HFFc6 (cell line): ENCODE data around the gene SH2D3C. TPM values are rescaled to one million over a fixed set of nuclear protein-coding genes. Genes with fewer than 3 reads are reported as not detected.

Experiments
- DNase-seq: peaks from one replicate; pipeline ENCODE4 v3.0.0-alpha.2; 2018
- H3K27ac Mint-ChIP-seq: 2 replicates; pipeline ENCODE4 v1.8.0; 2020; ENCODE audit warnings: mild to moderate bottlenecking, mixed read lengths
- H3K27me3 Mint-ChIP-seq: 2 replicates; pipeline ENCODE4 v1.8.0; 2021; ENCODE audit warnings: mild to moderate bottlenecking, moderate library complexity, mixed read lengths; ENCODE audit not compliant: insufficient read depth
- H3K36me3 Mint-ChIP-seq: 2 replicates; pipeline ENCODE4 v1.8.0; 2021; ENCODE audit warnings: low read depth, mixed read lengths
- H3K4me1 Mint-ChIP-seq: 2 replicates; pipeline ENCODE4 v1.8.0; 2020; ENCODE audit warnings: low read depth, mixed read lengths
- H3K4me3 Mint-ChIP-seq: 2 replicates; pipeline ENCODE4 v1.8.0; 2020; ENCODE audit warnings: mild to moderate bottlenecking, moderate library complexity, mixed read lengths
- H3K9me3 Mint-ChIP-seq: 2 replicates; pipeline ENCODE4 v1.8.0; 2020; ENCODE audit warnings: mild to moderate bottlenecking, mixed read lengths
- total RNA-seq, 6 experiments: library from RNA; stranded (reverse); fragmentation: NEBNext Ultra II Directional; extraction: Animal tissue kit (Norgen Biotek cat#: 25700); gene quantifications; 2 replicates in 1 of 6; 3 replicates in 5 of 6; pipeline ENCODE4 v1.2.3, GENCODE V29; 2021
- TF ChIP-seq, protein P1 (sequence below): fragments of 200-600 bp; sonication (generic); IDR thresholded peaks from 2 replicates; pipeline ENCODE4 v1.5.0; 2021; ENCODE audit warnings: antibody characterized with exemption, mild to moderate bottlenecking

SH2D3C gene
- total RNA-seq, 6 experiments from 2014 or later: not detected

DNA sequence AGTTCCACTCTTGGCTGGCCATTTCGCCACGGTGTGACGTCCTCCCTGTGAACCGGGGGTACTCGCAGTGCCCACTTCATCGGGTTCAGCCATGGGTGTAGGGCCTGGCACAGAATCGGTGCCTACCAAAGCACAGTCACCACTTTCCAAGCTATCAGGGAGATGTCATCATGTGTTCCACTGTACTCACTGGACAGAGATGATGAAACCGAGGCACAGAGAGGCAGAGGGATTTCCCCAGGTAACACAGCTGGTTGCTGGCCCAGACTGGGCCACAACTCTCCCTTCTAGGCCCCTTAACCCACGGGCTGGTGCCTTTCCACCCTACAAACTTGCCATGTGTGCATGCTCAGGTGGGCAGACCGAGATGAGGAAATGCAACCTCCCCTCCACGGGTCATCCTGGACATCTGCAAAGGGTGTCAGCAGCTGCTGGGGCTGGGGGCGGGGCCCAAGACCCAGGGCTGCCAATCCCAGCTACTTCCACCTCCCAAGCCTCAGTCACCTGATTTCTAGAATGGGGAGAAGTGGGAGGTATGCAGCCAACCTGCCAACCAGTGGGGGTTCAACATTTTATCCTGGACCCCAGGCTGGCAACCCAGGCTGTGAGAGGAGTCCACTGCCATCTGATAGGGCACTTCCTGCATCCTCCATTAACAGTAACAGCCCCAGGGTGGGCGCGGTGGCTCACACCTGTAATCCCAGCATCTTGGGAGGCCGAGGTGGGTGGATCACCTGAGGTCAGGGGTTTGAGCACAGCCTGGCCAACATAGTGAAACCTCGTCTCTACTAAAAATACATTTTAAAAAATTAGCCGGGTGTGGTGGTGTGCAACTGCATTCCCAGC, 893 bp upstream of the SH2D3C start:
- H3K9me3 Mint-ChIP-seq: no peaks in the 10 kb centered on the region
- no peak for DNase-seq
- no peak overlapping the region for H3K27ac Mint-ChIP-seq

DNA sequence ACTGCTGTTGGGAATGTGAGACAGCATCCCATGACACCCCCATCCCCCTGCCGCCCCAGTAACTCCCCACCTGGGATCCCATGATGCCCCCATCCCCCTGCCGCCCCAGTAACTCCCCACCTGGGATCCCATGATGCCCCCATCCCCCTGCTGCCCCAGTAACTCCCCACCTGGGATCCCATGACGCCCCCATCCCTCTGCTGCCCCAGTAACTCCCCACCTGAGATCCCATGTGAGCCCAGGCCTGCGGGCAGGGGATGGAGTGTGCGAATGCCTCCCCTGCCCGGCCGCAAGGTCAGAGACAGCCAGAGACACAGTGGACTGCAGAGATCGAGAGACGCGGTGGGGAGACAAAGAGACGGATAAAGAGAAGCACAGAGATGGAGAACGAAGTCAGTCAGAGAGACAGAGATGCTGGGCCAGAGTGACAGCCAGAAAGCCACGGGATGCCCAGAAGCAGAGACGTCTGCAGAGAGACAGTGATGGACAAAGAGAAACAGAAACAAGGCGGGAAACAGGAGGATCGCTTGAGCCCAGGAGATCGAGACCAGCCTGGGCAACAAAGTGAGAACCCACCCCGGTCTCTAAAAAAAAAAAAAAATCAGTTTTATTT, 992 bp downstream of the SH2D3C start:
- Mint-ChIP-seq H3K9me3 (no peaks in the 10 kb centered on the region), H3K27ac (no peak overlapping the region), H3K27me3 (peaks cover 21% of the 10 kb centered on the region), H3K4me1 (no peaks in the 10 kb centered on the region), H3K36me3 (no peaks in the 10 kb centered on the region), H3K4me3 (no peak overlapping the region)
- TF ChIP-seq, protein P1, sequence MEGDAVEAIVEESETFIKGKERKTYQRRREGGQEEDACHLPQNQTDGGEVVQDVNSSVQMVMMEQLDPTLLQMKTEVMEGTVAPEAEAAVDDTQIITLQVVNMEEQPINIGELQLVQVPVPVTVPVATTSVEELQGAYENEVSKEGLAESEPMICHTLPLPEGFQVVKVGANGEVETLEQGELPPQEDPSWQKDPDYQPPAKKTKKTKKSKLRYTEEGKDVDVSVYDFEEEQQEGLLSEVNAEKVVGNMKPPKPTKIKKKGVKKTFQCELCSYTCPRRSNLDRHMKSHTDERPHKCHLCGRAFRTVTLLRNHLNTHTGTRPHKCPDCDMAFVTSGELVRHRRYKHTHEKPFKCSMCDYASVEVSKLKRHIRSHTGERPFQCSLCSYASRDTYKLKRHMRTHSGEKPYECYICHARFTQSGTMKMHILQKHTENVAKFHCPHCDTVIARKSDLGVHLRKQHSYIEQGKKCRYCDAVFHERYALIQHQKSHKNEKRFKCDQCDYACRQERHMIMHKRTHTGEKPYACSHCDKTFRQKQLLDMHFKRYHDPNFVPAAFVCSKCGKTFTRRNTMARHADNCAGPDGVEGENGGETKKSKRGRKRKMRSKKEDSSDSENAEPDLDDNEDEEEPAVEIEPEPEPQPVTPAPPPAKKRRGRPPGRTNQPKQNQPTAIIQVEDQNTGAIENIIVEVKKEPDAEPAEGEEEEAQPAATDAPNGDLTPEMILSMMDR: no peak
- no peak for DNase-seq

More for the DNA sequence above, 893 bp upstream of the SH2D3C start:
- Mint-ChIP-seq H3K36me3 (no peaks in the 10 kb centered on the region), H3K4me1 (no peaks in the 10 kb centered on the region), H3K27me3 (peaks cover 13% of the 10 kb centered on the region), H3K4me3 (no peak overlapping the region)
- TF ChIP-seq, protein P1: no peak

DNA sequence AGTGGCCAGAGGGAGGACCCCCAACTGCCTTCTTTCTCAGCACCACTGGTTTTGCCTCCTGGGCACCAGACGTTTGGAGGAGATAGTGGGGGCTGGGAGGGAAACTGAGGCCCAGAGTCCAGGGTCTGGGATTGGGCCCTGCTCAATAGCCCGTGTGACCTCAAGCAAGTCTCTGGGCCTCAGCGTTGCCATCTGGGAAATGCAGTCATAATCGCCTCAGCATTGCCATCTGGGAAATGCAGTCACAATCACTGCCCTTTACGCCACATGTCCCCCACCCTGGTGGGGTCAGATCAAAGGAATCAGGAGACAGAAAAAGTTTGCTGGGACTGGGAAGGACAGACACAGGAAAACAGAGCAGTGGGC, 1.6 kb downstream of the SH2D3C start:
- H3K4me3 Mint-ChIP-seq: no peak overlapping the region
- no peaks in the 10 kb centered on the region for H3K9me3 Mint-ChIP-seq
- no peak for DNase-seq
- no peaks in the 10 kb centered on the region for H3K36me3 Mint-ChIP-seq
- TF ChIP-seq, protein P1: no peak
- H3K27ac Mint-ChIP-seq: no peak overlapping the region
- H3K4me1 Mint-ChIP-seq: no peaks in the 10 kb centered on the region
- peaks cover 21% of the 10 kb centered on the region for H3K27me3 Mint-ChIP-seq

DNA sequence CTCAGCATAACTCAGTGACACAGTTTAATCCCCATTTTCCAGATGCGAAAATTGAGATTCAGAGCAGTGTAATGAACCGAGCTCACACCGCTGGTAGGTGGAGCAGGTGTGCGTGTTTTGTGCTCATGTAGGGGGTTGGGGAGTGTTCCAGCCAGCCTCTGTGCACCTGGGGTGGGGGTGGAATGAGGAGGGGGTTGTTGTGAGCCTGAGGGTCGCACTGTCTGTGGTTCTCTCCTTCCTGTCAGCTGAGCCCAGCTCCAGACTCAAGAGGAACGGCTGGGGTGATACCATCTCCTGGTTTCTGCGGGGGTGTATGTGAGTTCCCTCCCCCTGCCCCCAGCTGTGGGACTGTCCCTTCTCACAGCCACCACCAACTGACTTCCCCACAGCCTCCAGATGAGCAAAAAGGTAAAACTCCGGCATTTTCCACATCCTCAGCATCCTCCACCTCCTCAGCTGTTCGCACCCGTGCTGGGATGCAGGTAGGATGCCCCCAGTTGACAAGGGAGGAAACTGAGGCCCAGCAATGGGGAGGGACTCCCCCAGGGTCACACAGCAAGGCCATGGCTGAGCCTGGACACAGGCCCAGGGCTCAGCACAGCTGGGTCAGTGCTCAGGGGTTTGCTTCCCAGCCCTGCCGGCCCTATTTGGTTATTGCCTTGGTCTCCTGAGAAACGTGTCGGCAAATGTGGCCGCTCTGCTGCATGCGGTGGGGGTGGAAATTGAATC, 2.1 kb downstream of the SH2D3C start:
- H3K4me3 Mint-ChIP-seq: no peak overlapping the region
- TF ChIP-seq, protein P1: no peak
- no peak overlapping the region for H3K27ac Mint-ChIP-seq
- H3K9me3 Mint-ChIP-seq: no peaks in the 10 kb centered on the region
- no peak for DNase-seq
- peaks cover 19% of the 10 kb centered on the region for H3K27me3 Mint-ChIP-seq
- H3K4me1 Mint-ChIP-seq: no peaks in the 10 kb centered on the region; the same call in 1 of the 2 replicates
- H3K36me3 Mint-ChIP-seq: no peaks in the 10 kb centered on the region

DNA sequence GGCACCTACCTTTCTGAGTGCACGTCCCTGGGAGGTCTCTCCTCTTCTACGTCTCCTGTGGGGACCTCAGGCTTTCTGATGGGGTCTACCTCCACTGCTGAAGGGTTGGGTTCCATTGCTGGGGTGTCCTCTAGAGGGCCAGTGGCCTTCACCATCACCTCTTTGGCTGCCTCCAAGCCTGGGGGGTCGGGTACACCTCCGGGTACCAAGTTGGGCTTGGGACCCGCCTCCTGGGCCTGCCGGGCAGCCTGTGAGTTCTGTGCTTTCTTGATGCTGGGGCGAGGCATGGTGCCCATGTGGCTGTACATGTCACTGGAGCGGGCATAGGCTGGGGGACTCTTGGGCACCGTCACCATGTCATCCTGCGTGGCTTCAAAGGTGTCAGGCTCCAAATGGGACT, 4.5 kb downstream of the SH2D3C start:
- TF ChIP-seq, protein P1: no peak
- H3K27me3 Mint-ChIP-seq: peaks cover 22% of the 10 kb centered on the region
- H3K4me3 Mint-ChIP-seq: no peak overlapping the region
- no peaks in the 10 kb centered on the region for H3K9me3 Mint-ChIP-seq
- H3K27ac Mint-ChIP-seq: no peak overlapping the region
- DNase-seq: no peak
- peaks cover 8% of the 10 kb centered on the region for H3K4me1 Mint-ChIP-seq
- no peaks in the 10 kb centered on the region for H3K36me3 Mint-ChIP-seq
